HepG2 (cell line): ENCODE data around the gene ST8SIA1. TPM values are rescaled to one million over a fixed set of nuclear protein-coding genes. Genes with fewer than 3 reads are reported as not detected.

Experiments used
- ATAC-seq: fragments of 200-7000 bp; cut with Tn5 transposase; 3 replicates; pipeline ENCODE4 v1.9.1; 2020; ENCODE audit warnings: mild to moderate bottlenecking, moderate library complexity
- BruUV-seq: library from RNA; stranded (reverse); fragments of 400-500 nt; replicated peaks from 2 replicates; lab custom pipeline; 2021; lab: Mats Ljungman, UMichigan
- CTCF ChIA-PET: fragments of 300-600 bp; formaldehyde crosslinking; extraction: SDS; loops from one replicate; lab custom pipeline; 2021; ENCODE audit warnings: low total read pairs, inconsistent platforms, low intra/inter-chr PET ratio; lab: Yijun Ruan, JAX
- POLR2A ChIA-PET: fragments of 350-600 bp; sonication (Branson Sonifier 250); formaldehyde crosslinking; loops from one replicate; lab custom pipeline; 2020; ENCODE audit warnings: antibody characterized with exemption, inconsistent platforms; lab: Yijun Ruan, JAX
- DNase-seq: peaks from one replicate; pipeline ENCODE4 v3.0.0-alpha.2; 2015; ENCODE audit warnings: low spot score
- FAIRE-seq: peaks from 3 replicates; lab custom pipeline; 2011; peaks lifted over from hg19 to GRCh38; lab: Jason Lieb, UNC
- H2AFZ ChIP-seq: one replicate; pipeline ENCODE4 v1.6.1; 2011; ENCODE audit warnings: low read length, inconsistent platforms
- H3K27ac ChIP-seq: fragments of 300-600 bp; 3 replicates; pipeline ENCODE4 v1.8.0; 2011; ENCODE audit warnings: mixed run types, mild to moderate bottlenecking, mixed read lengths, low read length, inconsistent platforms; ENCODE audit not compliant: insufficient read depth; ENCODE audit errors: extremely low read length
- H3K27me3 ChIP-seq, 2 experiments: fragments of 200-600 bp in 1 of 2; 2 replicates in 1 of 2; 3 replicates in 1 of 2; pipeline versions ENCODE4 v1.6.0 to v1.8.0; 2011; ENCODE audit warnings: low read length in 2 of 2, mild to moderate bottlenecking in 2 of 2, moderate library complexity in 2 of 2, inconsistent platforms in 1 of 2; ENCODE audit not compliant: insufficient read depth in 2 of 2, control insufficient read depth in 1 of 2
- H3K36me3 ChIP-seq, 2 experiments: fragments of 200-600 bp in 1 of 2; replicated peaks in 1 of 2; 2 replicates in 1 of 2; 3 replicates in 1 of 2; pipeline versions ENCODE4 v1.5.1 to v1.8.0; 2011; ENCODE audit warnings: low read length in 2 of 2, inconsistent platforms in 1 of 2; ENCODE audit not compliant: insufficient read depth in 2 of 2, control insufficient read depth in 1 of 2
- H3K4me1 ChIP-seq: 2 replicates; pipeline ENCODE4 v1.5.1; 2012; ENCODE audit warnings: low read length, inconsistent platforms; ENCODE audit not compliant: insufficient read depth
- H3K4me2 ChIP-seq: 2 replicates; pipeline ENCODE4 v1.6.0; 2011; ENCODE audit warnings: low read depth, low read length, inconsistent platforms
- H3K4me3 ChIP-seq, 3 experiments: fragments of 200-600 bp in 1 of 3; sonication (generic), shearing (Covaris generic) in 1 of 3; replicated peaks in 1 of 3; 2 replicates each; pipeline ENCODE4 v1.5.1; 2011 to 2016; ENCODE audit warnings: low read length in 3 of 3, inconsistent platforms in 2 of 3, low read depth in 2 of 3, mild to moderate bottlenecking in 2 of 3, control low read depth in 1 of 3, mixed read lengths in 1 of 3; ENCODE audit not compliant: insufficient read depth in 1 of 3
- H3K79me2 ChIP-seq: one replicate; pipeline ENCODE4 v1.6.1; 2011; ENCODE audit warnings: low read length, inconsistent platforms; ENCODE audit not compliant: insufficient read depth
- H3K9ac ChIP-seq: 2 replicates; pipeline ENCODE4 v1.6.0; 2011; ENCODE audit warnings: mild to moderate bottlenecking, low read depth, low read length, inconsistent platforms; ENCODE audit not compliant: insufficient read depth
- H3K9me3 ChIP-seq: 2 replicates; pipeline ENCODE4 v1.5.1; 2012; ENCODE audit warnings: mild to moderate bottlenecking, low read length
- H4K20me1 ChIP-seq: 2 replicates; pipeline ENCODE4 v1.6.0; 2011; ENCODE audit warnings: inconsistent platforms, mild to moderate bottlenecking, low read length, moderate library complexity; ENCODE audit not compliant: insufficient read depth
- TEAD3 ChIP-seq: optimal IDR thresholded peaks from 2 replicates; pipeline ENCODE3; 2016; ENCODE audit warnings: borderline replicate concordance
- TGIF2 ChIP-seq: IDR thresholded peaks from 2 replicates; pipeline ENCODE4 v1.6.1; 2016; ENCODE audit warnings: control low read depth, missing compliant biosample characterization
- ZNF460 ChIP-seq: sonication (generic); formaldehyde crosslinking; IDR thresholded peaks from 2 replicates; pipeline ENCODE4 v1.5.1; 2020; ENCODE audit warnings: missing genetic modification reagents, mild to moderate bottlenecking, borderline replicate concordance
- ZNF607 ChIP-seq: sonication (generic); formaldehyde crosslinking; IDR thresholded peaks from 2 replicates; pipeline ENCODE4 v1.5.1; 2020; ENCODE audit warnings: missing genetic modification reagents, mild to moderate bottlenecking, borderline replicate concordance
- ZNF776 ChIP-seq: sonication (generic); formaldehyde crosslinking; IDR thresholded peaks from 2 replicates; pipeline ENCODE4 v1.4.0; 2020; ENCODE audit warnings: mild to moderate bottlenecking, missing genetic modification reagents
- WGBS: methylation state at CpG from one replicate; pipeline ENCODE4 v1.1.6; 2017; ENCODE audit warnings: low lambda C conversion rate; 5-methylcytosine and 5-hydroxymethylcytosine counted together
- in situ Hi-C: cut with HindIII; loops from 2 replicates; pipeline ENCODE4 v1.10.0; 2017; ENCODE audit warnings: low pct_unique_long_range_greater_than_20kb; ENCODE audit not compliant: extremely low pct_ligation_motif_present
- intact Hi-C: fragments of 100-400 bp; cut with micrococcal nuclease; formaldehyde crosslinking; loops from one replicate; pipeline ENCODE4 v1.10.0; 2022; ENCODE audit not compliant: unreplicated experiment
- polyA plus RNA-seq, 8 experiments: library from polyadenylated mRNA; depleted of rRNA in 3 of 8; stranded (reverse) in 7 of 8; unstranded in 1 of 8; fragments of >200 nt; fragmentation: Illumina TruSeq in 4 of 8; extraction: Trizol in 4 of 8; gene quantifications; 2 replicates each; pipeline versions ENCODE4 v1.2.1 to v1.2.3, GENCODE V29; 2011 to 2016; ENCODE audit warnings: low read depth in 4 of 8, missing spikeins in 1 of 8, mixed read lengths in 1 of 8; ENCODE audit not compliant: insufficient read depth in 1 of 8
- total RNA-seq, 5 experiments: library from RNA; depleted of rRNA; stranded (reverse); fragments of >200 nt; fragmentation: Illumina TruSeq; extraction: Trizol; gene quantifications; 2 replicates each; pipeline ENCODE4 v1.2.3, GENCODE V29; 2016; ENCODE audit warnings: low read depth in 1 of 5
- TF ChIP-seq, protein P1 (sequence below): sonication (generic); formaldehyde crosslinking; IDR thresholded peaks from 2 replicates; pipeline ENCODE4 v1.9.0; 2021; ENCODE audit warnings: missing genetic modification reagents, mild to moderate bottlenecking, borderline replicate concordance
- TF ChIP-seq, protein P2 (sequence below): sonication (generic); formaldehyde crosslinking; IDR thresholded peaks from 2 replicates; pipeline ENCODE4 v1.4.0; 2020; ENCODE audit warnings: missing genetic modification reagents

ST8SIA1 gene
- total and polyA plus RNA-seq, 2 of the 13 experiments (the other 11 are each of a cell fraction or from before 2014, with no cell fraction given) = not detected

DNA sequence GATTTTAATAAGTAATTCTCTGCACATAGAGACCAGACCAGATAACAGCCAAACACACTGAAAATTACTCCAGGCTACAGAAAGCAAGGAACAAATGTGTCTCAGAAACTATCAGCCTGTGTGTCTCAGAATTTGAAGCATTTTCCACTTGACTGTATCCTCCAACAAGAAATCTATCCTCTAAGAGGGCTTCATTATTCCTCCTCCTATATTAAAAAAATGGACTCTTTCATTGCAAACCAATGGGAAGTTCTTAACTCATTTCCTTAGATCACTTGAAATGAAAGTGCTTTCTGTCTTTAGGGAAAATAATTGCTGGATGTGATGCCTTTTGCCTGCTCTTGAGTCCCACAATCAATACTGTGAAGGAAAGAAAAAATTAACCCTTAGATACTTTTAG lies 2.3 kb downstream of the ST8SIA1 start (continued):
- TF ChIP-seq ZNF460 (CRISPR knock-in tag) = no peak
- TF ChIP-seq, protein P1, sequence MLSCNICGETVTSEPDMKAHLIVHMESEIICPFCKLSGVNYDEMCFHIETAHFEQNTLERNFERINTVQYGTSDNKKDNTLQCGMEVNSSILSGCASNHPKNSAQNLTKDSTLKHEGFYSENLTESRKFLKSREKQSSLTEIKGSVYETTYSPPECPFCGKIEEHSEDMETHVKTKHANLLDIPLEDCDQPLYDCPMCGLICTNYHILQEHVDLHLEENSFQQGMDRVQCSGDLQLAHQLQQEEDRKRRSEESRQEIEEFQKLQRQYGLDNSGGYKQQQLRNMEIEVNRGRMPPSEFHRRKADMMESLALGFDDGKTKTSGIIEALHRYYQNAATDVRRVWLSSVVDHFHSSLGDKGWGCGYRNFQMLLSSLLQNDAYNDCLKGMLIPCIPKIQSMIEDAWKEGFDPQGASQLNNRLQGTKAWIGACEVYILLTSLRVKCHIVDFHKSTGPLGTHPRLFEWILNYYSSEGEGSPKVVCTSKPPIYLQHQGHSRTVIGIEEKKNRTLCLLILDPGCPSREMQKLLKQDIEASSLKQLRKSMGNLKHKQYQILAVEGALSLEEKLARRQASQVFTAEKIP (CRISPR knock-in tag) = no peak
- TF ChIP-seq, protein P2, sequence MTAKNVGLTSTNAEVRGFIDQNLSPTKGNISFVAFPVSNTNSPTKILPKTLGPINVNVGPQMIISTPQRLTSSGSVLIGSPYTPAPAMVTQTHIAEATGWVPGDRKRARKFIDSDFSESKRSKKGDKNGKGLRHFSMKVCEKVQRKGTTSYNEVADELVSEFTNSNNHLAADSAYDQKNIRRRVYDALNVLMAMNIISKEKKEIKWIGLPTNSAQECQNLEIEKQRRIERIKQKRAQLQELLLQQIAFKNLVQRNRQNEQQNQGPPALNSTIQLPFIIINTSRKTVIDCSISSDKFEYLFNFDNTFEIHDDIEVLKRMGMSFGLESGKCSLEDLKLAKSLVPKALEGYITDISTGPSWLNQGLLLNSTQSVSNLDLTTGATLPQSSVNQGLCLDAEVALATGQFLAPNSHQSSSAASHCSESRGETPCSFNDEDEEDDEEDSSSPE (CRISPR knock-in tag) = no peak
- TF ChIP-seq ZNF776 = no peak
- TF ChIP-seq TGIF2 (CRISPR knock-in tag) = no peak
- no peak for TF ChIP-seq TEAD3 (CRISPR knock-in tag)

DNA sequence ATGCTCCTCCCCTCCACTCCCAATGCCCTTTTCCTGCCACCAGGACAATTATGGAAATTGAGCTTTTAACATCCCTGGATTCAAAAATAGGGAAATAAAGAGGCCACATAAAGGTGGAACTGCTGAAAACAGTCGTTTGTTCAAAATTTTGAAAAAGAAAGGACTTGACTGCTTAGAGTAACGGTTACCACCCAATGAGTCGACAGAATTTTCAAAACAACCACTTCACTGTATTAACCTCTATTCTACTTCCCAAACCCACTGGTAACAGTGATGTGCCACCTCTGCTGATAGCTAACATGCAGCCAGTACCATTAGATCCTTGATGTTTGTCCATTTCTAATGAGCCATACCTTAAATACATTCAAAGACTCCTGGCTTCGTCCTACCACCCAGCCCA lies 4.9 kb downstream of the ST8SIA1 start:
- in situ Hi-C loops = no loop called here

More for the DNA sequence above, 4.9 kb downstream of the ST8SIA1 start:
- no peak for FAIRE-seq
- BruUV-seq = no TSS peak
- Histone ChIP-seq H3K27ac (no peak overlapping the region), H3K4me1 (no peaks in the 10 kb centered on the region), H4K20me1 (no peaks in the 10 kb centered on the region), H3K27me3 (peaks cover 0 to 17% of the 10 kb centered on the region in 2 experiments; a peak in 3 of 5 replicates), H3K9me3 (no peaks in the 10 kb centered on the region), H3K79me2 (no peaks in the 10 kb centered on the region), H3K9ac (no peak overlapping the region), H3K4me2 (no peak overlapping the region), H3K36me3 (no peaks in the 10 kb centered on the region), H2AFZ (no peak overlapping the region), H3K4me3 (no peak overlapping the region)
- no peak for ATAC-seq
- TF ChIP-seq ZNF607 (CRISPR knock-in tag) = no peak
- no peak for DNase-seq
- ChIA-PET CTCF (no interaction called here), POLR2A (no interaction called here)
- 6% methylated on average over 4 of the region's 4 CpGs for WGBS
- intact Hi-C loops = no loop called here
